Medulla oblongata (tissue), 1 donor: ENCODE results near the gene ACER3.
"Not testable (repeated sequence)": the region's sequence is repeated elsewhere in the genome, so short reads cannot be mapped to it uniquely, and the experiment has no call there.

Experiments
- DNase-seq: peaks from one replicate; pipeline ENCODE4 v3.0.0-alpha.2; 2015; ENCODE audit errors: extremely low spot score

Gene ACER3

DNA sequence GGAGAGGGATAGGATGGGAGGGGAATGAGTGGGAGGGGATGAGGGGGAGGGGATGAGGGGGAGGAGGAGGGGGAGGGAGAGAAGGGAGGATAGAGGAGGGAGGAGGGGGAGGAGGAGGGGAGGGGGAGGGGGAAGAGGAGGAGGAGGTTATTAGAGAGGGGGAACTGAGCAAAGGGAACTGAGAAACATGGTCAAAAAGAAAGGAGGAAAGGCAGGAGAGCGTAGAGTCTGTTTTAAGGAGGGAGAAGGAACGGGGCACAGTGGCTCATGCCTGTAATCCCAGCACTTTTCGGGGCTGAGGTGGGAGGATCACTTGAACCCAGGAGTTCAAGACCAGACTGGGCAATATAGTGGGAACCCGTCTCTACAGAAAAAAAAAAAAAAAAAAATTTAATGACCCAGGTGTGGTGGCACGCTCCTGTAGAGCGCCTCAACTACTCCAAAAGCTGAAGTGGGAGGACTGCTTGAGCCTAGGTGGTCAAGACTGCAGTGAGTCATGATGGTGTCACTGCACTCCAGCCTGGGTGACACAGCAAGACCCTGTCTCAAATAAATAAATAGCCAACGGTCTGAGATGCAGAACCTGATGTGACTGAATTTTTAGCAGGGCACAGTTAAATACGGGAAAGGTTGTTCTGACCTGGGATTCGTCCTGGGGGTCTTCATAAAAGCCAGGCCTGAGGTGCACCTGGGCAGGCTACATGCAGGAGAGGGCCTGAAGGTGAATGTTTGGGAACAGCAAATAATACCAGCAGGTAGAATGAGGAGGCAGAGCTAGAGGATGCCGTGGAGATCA, 177.5 kb downstream of the ACER3 start:
- no peak for DNase-seq

DNA sequence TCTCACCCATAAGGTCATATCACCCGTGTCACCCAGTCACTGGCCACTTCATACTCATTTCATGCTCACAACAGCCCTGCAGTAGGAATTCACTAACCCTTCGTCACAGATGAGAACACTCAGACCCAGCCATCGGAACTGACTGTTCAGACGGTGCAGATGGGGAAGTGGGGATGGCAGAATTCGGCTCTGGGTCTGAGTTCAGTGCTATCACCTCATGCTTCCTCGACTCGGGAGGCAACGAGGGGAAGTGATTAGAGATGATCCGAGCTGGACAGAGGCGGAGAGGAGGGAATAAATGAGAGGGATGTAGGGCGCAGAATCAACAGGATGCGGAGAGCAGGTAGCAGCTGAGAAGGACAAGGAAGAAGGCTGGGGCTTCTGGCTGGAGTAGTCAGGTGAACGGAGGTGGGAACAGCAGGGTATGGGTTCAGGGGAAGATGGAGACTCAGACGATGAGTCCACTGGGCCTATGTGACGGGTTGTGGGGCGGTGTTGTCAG, 178.2 kb downstream of the ACER3 start:
- no peak for DNase-seq

DNA sequence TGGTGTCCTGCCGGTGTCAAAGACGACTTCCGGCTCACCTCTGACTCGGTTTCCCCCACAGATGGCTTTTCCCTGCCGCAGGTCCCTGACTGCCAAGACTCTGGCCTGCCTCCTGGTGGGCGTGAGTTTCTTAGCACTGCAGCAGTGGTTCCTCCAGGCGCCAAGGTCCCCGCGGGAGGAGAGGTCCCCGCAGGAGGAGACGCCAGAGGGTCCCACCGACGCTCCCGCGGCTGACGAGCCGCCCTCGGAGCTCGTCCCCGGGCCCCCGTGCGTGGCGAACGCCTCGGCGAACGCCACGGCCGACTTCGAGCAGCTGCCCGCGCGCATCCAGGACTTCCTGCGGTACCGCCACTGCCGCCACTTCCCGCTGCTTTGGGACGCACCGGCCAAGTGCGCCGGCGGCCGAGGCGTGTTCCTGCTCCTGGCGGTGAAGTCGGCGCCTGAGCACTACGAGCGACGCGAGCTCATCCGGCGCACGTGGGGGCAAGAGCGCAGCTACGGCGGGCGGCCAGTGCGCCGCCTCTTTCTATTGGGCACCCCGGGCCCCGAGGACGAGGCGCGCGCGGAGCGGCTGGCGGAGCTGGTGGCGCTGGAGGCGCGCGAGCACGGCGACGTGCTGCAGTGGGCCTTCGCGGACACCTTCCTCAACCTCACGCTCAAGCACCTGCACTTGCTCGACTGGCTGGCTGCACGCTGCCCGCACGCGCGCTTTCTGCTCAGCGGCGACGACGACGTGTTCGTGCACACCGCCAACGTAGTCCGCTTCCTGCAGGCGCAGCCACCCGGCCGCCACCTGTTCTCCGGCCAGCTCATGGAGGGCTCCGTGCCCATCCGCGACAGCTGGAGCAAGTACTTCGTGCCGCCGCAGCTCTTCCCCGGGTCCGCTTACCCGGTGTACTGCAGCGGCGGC, 179.0 kb downstream of the ACER3 start:
- no peak for DNase-seq

DNA sequence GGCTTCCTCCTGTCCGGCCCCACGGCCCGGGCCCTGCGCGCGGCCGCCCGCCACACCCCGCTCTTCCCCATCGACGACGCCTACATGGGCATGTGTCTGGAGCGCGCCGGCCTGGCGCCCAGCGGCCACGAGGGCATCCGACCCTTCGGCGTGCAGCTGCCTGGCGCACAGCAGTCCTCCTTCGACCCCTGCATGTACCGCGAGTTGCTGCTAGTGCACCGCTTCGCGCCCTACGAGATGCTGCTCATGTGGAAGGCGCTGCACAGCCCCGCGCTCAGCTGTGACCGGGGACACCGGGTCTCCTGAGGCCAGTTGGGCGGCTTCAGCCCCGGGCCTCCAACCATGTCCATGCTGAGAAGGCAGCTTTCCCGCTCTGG, 179.7 kb downstream of the ACER3 start:
- DNase-seq: no peak

DNA sequence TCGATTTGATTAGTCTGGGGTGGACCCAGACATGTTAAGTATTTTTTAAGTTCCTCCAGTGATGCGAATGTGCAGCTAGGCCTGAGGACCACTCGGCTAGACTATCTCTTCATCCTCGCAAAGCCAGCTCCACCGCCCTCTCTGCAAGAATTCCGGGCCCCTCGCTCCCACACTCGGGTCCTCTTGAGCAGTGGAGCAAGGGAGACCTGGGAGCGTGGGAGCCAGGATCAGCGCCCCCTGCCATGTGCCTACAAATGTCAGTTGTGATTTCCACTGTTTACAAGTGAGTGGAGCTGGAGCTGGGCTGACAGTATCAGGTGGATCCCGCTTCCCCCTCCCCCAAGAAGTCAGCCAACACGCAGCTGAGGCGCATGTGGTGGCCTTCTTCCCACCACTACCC, 180.2 kb downstream of the ACER3 start:
- no peak for DNase-seq

DNA sequence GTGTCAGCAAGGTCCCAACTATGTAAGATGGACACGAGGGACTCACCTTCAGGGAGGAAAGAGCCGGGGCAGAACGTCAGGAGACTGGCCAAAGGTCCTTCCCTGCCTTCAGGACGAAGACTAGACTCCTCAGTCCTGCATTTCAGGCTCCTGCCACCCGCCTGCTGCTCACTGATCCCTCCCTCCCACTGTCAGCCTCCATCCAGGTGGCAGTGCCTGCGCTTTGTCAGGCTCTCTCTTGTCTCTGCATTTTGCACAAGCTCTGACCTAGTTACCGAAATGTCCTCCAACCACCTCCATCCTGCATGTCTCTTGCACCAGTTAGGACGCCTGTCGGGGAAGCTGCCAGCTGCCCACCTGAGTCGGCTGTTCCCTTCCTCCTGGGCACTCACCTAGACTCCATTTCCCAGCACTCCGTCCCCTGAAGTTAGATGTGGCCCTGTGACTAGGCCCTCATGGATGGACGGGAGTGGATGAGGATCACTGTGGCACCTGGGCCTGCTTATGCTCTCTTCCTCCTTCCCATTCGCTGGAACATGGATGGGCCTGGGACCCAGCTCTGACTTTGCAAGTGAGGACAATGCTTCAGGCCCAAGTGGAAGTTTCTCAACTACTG, 181.5 kb downstream of the ACER3 start:
- DNase-seq: no peak

DNA sequence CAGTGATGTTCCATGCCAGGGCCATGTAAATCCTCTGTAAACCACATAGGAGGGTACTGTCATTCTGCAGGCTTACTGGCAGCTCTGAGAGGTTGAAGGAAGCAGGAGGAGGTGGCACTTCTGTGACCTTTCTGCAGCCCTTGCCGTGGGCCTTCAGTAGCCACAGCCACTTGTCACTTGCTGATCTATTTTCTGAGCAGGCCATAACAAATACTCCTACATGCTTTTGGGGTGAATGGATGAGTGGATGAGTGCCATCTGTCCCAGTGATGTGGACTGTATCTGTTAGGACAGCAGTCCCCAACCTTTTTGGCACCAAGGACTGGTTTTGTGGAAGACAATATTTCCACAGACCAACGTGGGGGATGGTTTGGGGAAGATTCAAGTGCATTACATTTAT, 183.6 kb downstream of the ACER3 start:
- no peak for DNase-seq

DNA sequence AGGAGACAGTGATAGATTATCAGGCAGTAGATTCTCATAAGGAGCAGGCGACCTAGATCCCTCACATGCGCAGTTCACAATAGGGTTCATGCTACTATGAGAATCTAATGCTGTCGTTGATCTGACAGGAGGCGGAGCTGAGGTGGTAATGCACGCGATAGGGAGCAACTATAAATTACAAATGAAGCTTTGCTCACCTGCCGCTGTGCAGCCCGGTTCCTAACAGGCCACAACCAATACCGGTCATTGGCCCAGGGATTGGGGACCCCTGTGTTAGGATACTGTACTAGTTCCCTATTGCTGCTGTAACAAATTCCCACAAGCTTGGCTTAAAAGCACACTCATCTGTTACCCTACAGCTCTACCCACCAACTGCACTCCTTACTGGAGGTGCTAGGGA, 184.2 kb downstream of the ACER3 start:
- no peak for DNase-seq

DNA sequence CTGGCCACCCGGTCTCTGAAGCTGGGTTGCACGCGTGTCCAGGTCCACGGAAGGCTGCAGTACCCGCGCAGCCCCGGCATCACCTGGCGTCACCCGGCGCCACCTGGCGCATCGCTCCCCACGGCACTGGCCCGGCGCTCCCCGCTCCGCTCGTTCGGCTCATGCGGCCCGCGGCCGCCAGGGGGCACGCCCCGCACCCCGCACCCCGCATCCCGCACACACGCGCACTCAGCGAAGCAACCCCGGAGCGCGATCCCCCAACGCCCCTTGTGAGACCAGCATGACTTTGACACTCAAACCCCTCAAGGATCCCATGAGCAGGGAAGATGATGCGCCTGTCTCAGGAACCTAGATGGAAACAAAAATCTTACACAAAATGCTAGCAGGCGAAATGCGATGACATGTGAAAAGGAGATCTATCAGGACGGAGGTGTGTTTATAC, 185.4 kb downstream of the ACER3 start:
- no peak for DNase-seq

DNA sequence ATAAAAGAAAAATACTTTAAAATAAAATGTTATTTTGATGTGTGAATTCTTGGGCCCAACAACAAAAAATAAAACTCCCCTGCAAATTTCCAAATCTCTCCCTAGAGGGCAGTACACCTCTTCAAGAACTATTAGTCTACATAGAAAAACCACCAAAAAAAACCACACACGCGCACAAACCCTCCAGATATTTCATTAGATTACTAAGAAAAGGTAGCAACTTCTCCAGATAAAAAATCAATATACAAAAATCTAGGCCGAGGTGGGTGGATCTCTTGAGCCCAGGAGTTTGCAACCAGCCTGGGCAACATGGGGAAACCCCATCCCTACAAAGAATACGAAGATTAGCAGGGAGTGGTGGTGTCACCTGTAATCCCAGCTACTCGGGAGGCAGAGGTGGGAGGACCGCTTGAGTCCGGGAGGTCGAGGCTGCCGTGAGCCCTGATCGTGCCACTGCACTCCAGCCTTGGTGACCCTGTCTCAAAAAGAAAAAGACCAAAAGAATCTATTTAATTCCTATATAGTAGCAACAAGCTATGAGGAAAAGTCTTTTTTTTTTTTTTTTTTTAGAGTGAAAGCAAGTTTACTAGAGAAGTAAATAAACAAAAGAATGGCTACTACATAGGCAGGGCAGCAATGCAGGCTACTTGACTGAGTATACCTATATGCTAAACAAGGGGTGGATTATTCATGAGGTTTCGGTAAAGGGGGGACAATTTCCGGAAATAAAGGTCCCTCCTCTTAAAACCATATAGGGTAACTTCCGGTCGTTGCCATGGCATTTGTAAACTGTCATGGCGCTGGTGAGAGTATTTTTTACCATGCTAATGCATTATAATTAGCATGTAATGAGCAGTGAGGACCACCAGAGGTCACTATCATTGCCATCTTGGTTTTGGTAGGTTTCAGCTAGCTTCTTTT, 186.5 kb downstream of the ACER3 start:
- DNase-seq: peak; percentile 96

DNA sequence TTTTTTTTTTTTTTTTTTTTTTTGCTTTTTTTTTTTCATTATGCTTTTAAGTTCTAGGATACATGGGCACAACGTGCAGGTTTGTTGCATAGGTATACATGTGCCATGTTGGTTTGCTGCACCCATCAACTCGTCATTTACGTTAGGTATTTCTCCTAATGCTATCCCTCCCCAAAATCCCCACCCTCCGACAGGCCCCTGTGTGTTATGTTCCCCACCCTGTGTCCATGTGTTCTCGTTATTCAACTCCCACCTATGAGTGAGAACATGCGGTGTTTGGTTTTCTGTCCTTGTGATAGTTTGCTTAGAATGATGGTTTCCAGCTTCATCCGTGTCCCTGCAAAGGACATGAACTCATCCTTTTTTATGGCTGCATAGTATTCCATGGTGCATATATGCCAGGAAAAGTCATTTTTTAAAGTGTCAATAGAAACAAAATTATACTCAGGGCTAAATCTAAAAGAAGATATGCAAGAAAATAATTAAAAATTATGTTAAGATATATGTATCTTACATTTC, 187.3 kb downstream of the ACER3 start:
- not testable (repeated sequence) for DNase-seq

DNA sequence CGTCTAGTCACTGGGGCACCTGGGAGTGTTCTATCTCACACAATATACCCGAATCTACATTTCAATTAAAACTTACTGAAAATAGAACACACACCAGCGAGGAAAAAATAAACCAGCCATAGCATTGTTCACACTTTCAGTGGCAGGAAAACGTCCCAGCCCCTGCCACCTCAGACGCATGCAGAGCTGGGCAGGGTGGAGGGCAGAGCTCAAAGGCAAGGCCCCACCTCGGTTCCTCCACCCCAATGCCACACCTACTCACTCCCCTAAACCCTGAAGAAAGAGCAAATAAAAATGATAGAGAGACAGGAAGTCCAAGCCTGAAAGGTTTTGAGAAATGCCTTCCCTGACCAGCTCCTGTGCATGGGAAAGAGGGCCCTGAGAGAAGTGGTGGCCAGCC, 188.3 kb downstream of the ACER3 start:
- no peak for DNase-seq

DNA sequence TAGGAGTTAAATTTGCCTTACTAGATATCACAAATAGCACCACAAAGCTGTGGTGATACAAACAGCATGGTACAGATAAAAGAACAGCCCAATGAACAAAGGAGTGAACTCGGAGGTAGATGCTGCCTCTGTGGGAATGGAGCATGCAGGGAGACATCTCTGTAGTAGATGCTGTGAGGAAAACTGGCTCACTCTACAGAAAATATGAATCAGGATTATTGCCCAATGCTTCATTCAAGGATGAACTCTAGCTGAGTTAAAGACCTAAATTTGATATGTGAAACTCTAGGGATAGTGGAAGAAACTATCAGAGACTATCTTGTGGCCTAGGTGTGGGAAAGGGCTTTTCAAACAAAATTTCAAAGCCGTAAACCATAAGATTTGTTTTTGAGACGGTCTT, 190.8 kb downstream of the ACER3 start:
- no peak for DNase-seq

DNA sequence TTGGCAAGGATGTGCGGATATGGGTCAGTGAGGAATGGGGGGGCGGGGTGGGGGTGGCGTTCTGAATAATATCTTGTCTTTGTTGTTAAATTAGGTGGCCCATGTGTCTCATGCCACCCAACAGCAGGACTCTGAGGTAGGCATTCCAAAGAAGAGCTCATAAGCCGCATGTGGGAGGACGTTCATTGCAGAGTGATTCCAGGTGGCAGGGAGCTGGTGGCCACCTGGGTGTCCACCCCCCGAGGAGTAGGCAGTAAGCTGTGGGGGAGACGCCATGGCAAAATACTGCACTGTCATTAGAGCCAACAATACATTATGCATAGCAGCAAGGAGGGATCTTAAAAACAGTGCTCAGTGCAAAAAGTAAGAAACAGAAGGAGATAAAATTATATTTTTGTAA, 191.8 kb downstream of the ACER3 start:
- DNase-seq: no peak

DNA sequence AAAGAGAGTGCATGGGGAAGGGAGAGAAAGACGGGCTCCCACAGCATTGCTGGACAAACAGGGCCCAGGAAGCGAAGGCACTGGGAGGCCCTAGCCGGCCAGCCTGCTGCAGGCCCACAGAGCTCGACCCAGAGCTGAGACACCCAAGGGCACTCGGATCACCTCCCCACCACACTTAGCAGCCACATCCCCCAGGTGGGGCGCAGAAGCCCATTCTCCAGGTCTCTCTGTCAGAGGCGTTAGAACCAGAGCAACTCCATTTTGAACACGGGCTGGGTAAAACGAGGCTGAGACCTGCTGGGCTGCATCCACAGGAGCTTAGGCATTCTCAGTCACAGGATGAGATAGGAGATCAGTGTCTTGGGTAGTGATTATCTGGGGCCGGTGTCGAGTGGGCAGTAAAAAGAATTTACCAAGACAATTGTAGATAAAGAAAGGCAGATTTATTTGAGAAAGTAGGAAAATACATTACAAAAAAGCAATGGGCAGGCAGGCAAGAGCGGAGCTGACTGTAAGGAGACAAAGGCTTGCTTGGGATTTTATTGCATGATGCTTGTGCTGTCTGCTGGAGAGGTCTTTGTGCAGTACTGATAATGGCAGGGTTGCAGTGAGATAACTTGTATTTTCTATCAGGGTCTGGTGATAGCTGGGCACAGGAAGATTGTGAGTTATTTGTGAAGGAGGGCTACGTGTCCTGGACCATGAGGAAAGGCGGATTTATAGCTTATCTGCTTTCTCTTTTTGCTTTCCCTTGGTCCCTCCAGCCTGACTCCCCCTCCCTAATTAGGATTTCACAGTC, 192.7 kb downstream of the ACER3 start:
- DNase-seq: no peak

DNA sequence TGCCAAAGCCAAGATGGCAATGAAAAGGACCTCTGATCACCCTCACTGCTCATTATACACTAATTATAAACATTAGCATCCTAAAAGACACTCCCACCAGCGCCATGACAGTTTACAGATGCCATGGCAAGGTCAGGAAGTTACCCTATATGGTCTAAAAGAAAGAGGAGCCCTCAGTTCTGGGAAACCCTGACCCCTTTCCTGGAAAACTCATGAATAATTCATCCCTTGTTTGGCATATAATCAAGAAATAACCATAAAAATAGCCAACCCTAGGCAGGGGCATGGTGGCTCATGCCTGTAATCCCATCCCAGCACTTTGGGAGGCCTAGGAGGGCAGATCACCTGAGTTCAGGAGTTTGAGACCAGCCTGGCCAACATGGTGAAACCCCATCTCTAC, 193.4 kb downstream of the ACER3 start:
- DNase-seq: no peak

DNA sequence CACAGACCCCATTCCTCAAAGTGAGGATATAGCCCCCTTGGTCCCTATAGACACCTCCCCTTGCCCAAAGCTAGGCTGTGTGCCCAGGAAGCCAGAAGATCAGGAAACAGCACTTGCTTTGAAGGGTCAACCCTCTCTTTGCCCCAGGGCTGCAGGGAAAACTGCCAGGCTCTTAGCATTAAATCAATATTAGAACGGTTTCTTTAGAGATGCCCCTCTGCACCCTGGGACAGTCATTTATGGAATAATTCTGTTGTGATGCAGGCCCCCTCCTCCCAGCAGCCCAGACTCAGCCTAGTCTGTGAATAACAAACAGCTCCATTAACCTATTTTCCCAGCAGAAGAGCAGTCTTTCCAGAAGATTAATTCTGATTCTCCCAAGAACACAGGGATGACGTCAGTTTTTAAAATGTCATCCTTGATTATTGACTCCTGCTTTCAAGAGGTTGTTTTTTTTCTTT, 194.4 kb downstream of the ACER3 start:
- DNase-seq: no peak

DNA sequence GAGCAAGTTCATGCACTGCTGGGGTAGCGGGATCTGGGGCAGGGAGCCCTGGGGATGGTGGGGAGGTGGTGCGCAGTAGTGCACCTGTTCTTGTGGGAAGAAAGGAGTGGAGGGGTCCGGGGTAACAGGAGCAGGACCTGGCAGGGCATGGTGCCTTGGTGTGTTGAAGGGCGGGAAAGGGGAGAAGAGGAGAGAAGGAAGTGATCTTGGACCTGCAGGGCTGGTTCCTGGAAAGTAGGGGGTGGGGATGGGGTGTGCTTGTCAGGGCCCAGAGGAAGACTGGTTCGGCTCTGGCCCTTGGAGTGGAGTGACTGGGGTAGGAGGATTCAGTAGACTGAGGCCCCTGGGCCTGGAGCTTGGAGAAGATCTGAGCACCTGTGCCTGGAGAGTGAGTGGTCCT, 195.2 kb downstream of the ACER3 start:
- no peak for DNase-seq

DNA sequence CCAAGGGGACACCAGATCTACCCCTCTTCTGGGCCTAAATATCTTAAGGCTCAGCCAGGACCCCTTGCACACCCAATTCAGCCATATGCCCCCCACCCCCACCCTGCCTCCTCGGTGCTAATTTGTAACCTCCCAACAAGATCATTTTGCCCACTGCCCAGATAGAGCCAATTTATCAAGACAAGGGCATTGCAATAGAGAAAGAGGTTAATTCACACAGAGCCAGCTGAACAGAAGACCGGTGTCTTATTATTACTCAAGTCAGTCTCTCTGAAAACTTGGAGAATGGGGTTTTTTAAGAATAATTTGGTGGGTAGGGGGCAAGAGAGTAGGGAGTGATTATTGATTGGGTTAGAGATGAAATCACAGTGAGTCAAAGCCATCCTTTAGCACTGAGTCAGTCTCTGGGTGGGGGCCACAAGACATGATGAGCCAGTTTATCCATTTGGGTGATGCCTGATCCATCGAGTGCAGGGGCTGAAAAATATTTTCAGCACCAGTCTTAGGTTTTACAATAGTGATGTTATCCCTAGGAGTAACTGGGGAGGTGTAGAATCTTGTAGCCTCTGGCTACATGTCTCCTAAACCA, 196.2 kb downstream of the ACER3 start:
- DNase-seq: no peak
